Smooth muscle cell (in vitro differentiated cells): ENCODE data around the gene PBX1. TPM values are rescaled to one million over a fixed set of nuclear protein-coding genes. Genes with fewer than 3 reads are reported as not detected.

Experiments used
- DNase-seq: peaks from one replicate; lab custom pipeline; 2025; ENCODE audit not compliant: unreplicated experiment; lab: John Stamatoyannopoulos, UW
- H2AFZ ChIP-seq: fragments of 200-600 bp; sonication (generic); 2 replicates; pipeline ENCODE4 v1.6.0; 2016; ENCODE audit warnings: antibody characterized with exemption, low read depth, mild to moderate bottlenecking
- H3F3A ChIP-seq: fragments of 200-600 bp; sonication (generic); 2 replicates; pipeline ENCODE4 v1.6.0; 2017; ENCODE audit warnings: antibody characterized with exemption, low read depth
- H3K27ac ChIP-seq: fragments of 200-600 bp; sonication (generic); 2 replicates; pipeline ENCODE4 v1.5.1; 2016; ENCODE audit warnings: low read depth, mild to moderate bottlenecking
- H3K27me3 ChIP-seq: fragments of 200-600 bp; sonication (generic); 2 replicates; pipeline ENCODE4 v1.6.1; 2016; ENCODE audit warnings: low read depth, mild to moderate bottlenecking
- H3K36me3 ChIP-seq: fragments of 200-600 bp; sonication (generic); 2 replicates; pipeline ENCODE4 v1.5.1; 2016; ENCODE audit warnings: low read depth
- H3K4me1 ChIP-seq: fragments of 200-600 bp; sonication (generic); 2 replicates; pipeline ENCODE4 v1.5.1; 2016; ENCODE audit warnings: low read depth
- H3K4me2 ChIP-seq: fragments of 200-600 bp; sonication (generic); 2 replicates; pipeline ENCODE4 v1.6.0; 2016; ENCODE audit warnings: mild to moderate bottlenecking
- H3K4me3 ChIP-seq: fragments of 200-600 bp; sonication (generic); 2 replicates; pipeline ENCODE4 v1.5.1; 2016; ENCODE audit warnings: mild to moderate bottlenecking
- H3K79me2 ChIP-seq: fragments of 200-600 bp; sonication (generic); 2 replicates; pipeline ENCODE4 v1.6.0; 2016; ENCODE audit warnings: low read depth, mild to moderate bottlenecking
- H3K9ac ChIP-seq: fragments of 200-600 bp; sonication (generic); 2 replicates; pipeline ENCODE4 v1.6.0; 2016; ENCODE audit warnings: low read depth
- H3K9me3 ChIP-seq: fragments of 200-600 bp; sonication (generic); replicated peaks from 2 replicates; pipeline ENCODE4 v1.5.1; 2016; ENCODE audit warnings: low read depth
- H4K20me1 ChIP-seq: fragments of 200-600 bp; sonication (generic); 2 replicates; pipeline ENCODE4 v1.6.0; 2016; ENCODE audit warnings: low read depth
- whole genome bisulfite sequencing: methylation state at CpG from one replicate; pipeline ENCODE4 v1.1.7; 2016; ENCODE audit warnings: low lambda C conversion rate; 5-methylcytosine and 5-hydroxymethylcytosine counted together
- polyA plus RNA-seq: library from polyadenylated mRNA; unstranded; fragments of >200 nt; fragmentation: Nextera tagmentation; extraction: Ambion mirVana; gene quantifications from 2 replicates; pipeline ENCODE4 v1.2.1, GENCODE V29; 2016
- total RNA-seq: library from RNA; depleted of rRNA; stranded (reverse); fragments of >200 nt; gene quantifications from 2 replicates; pipeline ENCODE4 v1.2.3, GENCODE V29; 2014
- TF ChIP-seq, protein P1 (sequence below): fragments of 200-600 bp; sonication (generic); IDR thresholded peaks from 2 replicates; pipeline ENCODE4 v1.5.1; 2017; ENCODE audit warnings: borderline replicate concordance, mild to moderate bottlenecking, antibody characterized with exemption; ENCODE audit not compliant: insufficient read depth, poor library complexity, severe bottlenecking

Gene PBX1
- total and polyA plus RNA-seq, 2 experiments from 2014 or later: 8.1 to 70.8 TPM

GRCh38 chr1:164571333-164571732 lies 12.3 kb downstream of the PBX1 start:
- no peak overlapping the region for H3K4me3 ChIP-seq
- no peaks in the 10 kb centered on the region for H3K27me3 ChIP-seq
- no peaks in the 10 kb centered on the region for H3K9me3 ChIP-seq
- peaks cover 35% of the 10 kb centered on the region for H4K20me1 ChIP-seq
- H3K27ac ChIP-seq: no peak overlapping the region
- DNase-seq: no peak
- WGBS: 100% methylated on average over 3 of the region's 3 CpGs
- H3K4me1 ChIP-seq: peaks cover 15% of the 10 kb centered on the region
- no peak overlapping the region for H3K9ac ChIP-seq
- no peak overlapping the region for H2AFZ ChIP-seq
- no peak overlapping the region for H3K4me2 ChIP-seq
- H3F3A ChIP-seq: peaks cover 3% of the 10 kb centered on the region
- H3K79me2 ChIP-seq: peaks cover 88% of the 10 kb centered on the region
- peaks cover 3% of the 10 kb centered on the region for H3K36me3 ChIP-seq
- TF ChIP-seq, protein P1, sequence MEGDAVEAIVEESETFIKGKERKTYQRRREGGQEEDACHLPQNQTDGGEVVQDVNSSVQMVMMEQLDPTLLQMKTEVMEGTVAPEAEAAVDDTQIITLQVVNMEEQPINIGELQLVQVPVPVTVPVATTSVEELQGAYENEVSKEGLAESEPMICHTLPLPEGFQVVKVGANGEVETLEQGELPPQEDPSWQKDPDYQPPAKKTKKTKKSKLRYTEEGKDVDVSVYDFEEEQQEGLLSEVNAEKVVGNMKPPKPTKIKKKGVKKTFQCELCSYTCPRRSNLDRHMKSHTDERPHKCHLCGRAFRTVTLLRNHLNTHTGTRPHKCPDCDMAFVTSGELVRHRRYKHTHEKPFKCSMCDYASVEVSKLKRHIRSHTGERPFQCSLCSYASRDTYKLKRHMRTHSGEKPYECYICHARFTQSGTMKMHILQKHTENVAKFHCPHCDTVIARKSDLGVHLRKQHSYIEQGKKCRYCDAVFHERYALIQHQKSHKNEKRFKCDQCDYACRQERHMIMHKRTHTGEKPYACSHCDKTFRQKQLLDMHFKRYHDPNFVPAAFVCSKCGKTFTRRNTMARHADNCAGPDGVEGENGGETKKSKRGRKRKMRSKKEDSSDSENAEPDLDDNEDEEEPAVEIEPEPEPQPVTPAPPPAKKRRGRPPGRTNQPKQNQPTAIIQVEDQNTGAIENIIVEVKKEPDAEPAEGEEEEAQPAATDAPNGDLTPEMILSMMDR: no peak

- peaks cover 66% of the 10 kb centered on the region for H3K79me2 ChIP-seq
- peak overlapping the region; percentile 45 for H3K4me3 ChIP-seq
- H3K27me3 ChIP-seq: no peaks in the 10 kb centered on the region
- peaks cover 38% of the 10 kb centered on the region for H3K4me1 ChIP-seq
- no peaks in the 10 kb centered on the region for H3K9me3 ChIP-seq
- peaks cover 3% of the 10 kb centered on the region for H3K36me3 ChIP-seq
- H4K20me1 ChIP-seq: peaks cover 40% of the 10 kb centered on the region
- no peak overlapping the region for H3K9ac ChIP-seq
- WGBS: 65% methylated on average over 5 of the region's 5 CpGs
- peak overlapping the region; percentile 86 for H3K4me2 ChIP-seq
- TF ChIP-seq, protein P1: no peak
- H2AFZ ChIP-seq: no peak overlapping the region
- no peak for DNase-seq
- no peak overlapping the region for H3K27ac ChIP-seq
- no peaks in the 10 kb centered on the region for H3F3A ChIP-seq
Observed at GRCh38 chr1:164575356-164575886, 16.4 kb downstream of the PBX1 start.

- WGBS: 11% methylated on average over 57 of the region's 66 CpGs
- Histone ChIP-seq H3K9me3 (no peaks in the 10 kb centered on the region), H4K20me1 (peaks cover 40% of the 10 kb centered on the region), H3F3A (no peaks in the 10 kb centered on the region), H3K4me1 (peaks cover 38% of the 10 kb centered on the region), H3K9ac (peak overlapping the region; percentile 36), H2AFZ (peak overlapping the region; percentile 44), H3K4me3 (peak overlapping the region; percentile 45), H3K36me3 (no peaks in the 10 kb centered on the region), H3K27me3 (no peaks in the 10 kb centered on the region), H3K4me2 (peak overlapping the region; percentile 86), H3K79me2 (peaks cover 67% of the 10 kb centered on the region), H3K27ac (peak overlapping the region; percentile 66)
- DNase-seq: peak; percentile 7
- TF ChIP-seq, protein P1: no peak
Observed at GRCh38 chr1:164576291-164577271, 17.6 kb downstream of the PBX1 start.
